Common myeloid progenitor, CD34-positive (primary cell): Measurements from ENCODE around the gene STEAP4.
A peak's percentile ranks its signal among the peaks of the same experiment; 100 is the strongest.
"Not testable (repeated sequence)": the region's sequence is repeated elsewhere in the genome, so short reads cannot be mapped to it uniquely, and the experiment has no call there.

Experiments
- CTCF ChIA-PET: fragments of 350-600 bp; sonication (Branson Sonifier 250); formaldehyde crosslinking; loops from one replicate; lab custom pipeline; 2021; ENCODE audit warnings: antibody characterized with exemption; lab: Charles Lee
- POLR2A ChIA-PET: fragments of 350-600 bp; sonication (Branson Sonifier 250); formaldehyde crosslinking; loops from one replicate; lab custom pipeline; 2021; ENCODE audit warnings: antibody characterized with exemption; lab: Charles Lee
- DNase-seq, 3 donors: peaks; one replicate each; pipeline versions ENCODE4 v3.0.0 to v3.0.0-alpha.2; 2013
- H3K27ac ChIP-seq, 2 experiments: 1 replicate in 1 of 2; 2 replicates in 1 of 2; pipeline ENCODE4 v1.7.0; 2013; ENCODE audit warnings: inconsistent platforms in 2 of 2, low read length in 2 of 2, mild to moderate bottlenecking in 2 of 2, low read depth in 1 of 2, moderate library complexity in 1 of 2; ENCODE audit not compliant: severe bottlenecking in 2 of 2, insufficient read depth in 1 of 2, poor library complexity in 1 of 2
- H3K27me3 ChIP-seq, 5 experiments: replicated peaks in 2 of 5; 1 replicate in 3 of 5; 2 replicates in 2 of 5; pipeline versions ENCODE4 v1.6.1 to v1.7.0; 2013; ENCODE audit warnings: low read length in 4 of 5, mild to moderate bottlenecking in 2 of 5, moderate library complexity in 2 of 5, inconsistent platforms in 1 of 5; ENCODE audit not compliant: insufficient read depth in 5 of 5, control insufficient read depth in 4 of 5
- H3K36me3 ChIP-seq, 4 experiments: 1 replicate in 2 of 4; 2 replicates in 2 of 4; pipeline versions ENCODE4 v1.6.1 to v1.7.0; 2013; ENCODE audit warnings: low read length in 3 of 4, control low read depth in 1 of 4, mild to moderate bottlenecking in 1 of 4; ENCODE audit not compliant: control insufficient read depth in 4 of 4, insufficient read depth in 4 of 4
- H3K4me1 ChIP-seq, 4 experiments: 1 replicate in 3 of 4; 2 replicates in 1 of 4; pipeline versions ENCODE4 v1.6.1 to v1.7.1; 2013; ENCODE audit warnings: low read length in 3 of 4, mild to moderate bottlenecking in 3 of 4, control low read depth in 1 of 4, inconsistent platforms in 1 of 4, moderate library complexity in 1 of 4; ENCODE audit not compliant: control insufficient read depth in 4 of 4, insufficient read depth in 4 of 4; ENCODE audit errors: control extremely low read depth in 1 of 4
- H3K4me3 ChIP-seq, 7 experiments: 1 replicate in 4 of 7; 2 replicates in 3 of 7; pipeline versions ENCODE4 v1.5.1 to v1.7.0; 2013; ENCODE audit warnings: mild to moderate bottlenecking in 7 of 7, low read length in 6 of 7, moderate library complexity in 6 of 7, inconsistent platforms in 2 of 7, low read depth in 2 of 7, control low read depth in 1 of 7; ENCODE audit not compliant: insufficient read depth in 4 of 7, control insufficient read depth in 1 of 7; ENCODE audit errors: extremely low read depth in 1 of 7
- H3K9me3 ChIP-seq, 5 experiments: 1 replicate in 4 of 5; 2 replicates in 1 of 5; pipeline versions ENCODE4 v1.6.1 to v1.7.1; 2013; ENCODE audit warnings: low read length in 4 of 5, mild to moderate bottlenecking in 2 of 5, inconsistent platforms in 1 of 5, low read depth in 1 of 5, moderate library complexity in 1 of 5; ENCODE audit not compliant: control insufficient read depth in 4 of 5, insufficient read depth in 2 of 5; ENCODE audit errors: control extremely low read depth in 1 of 5
- WGBS: methylation state at CpG from one replicate; pipeline ENCODE4 v1.1.5; 2013; ENCODE audit not compliant: insufficient coverage; 5-methylcytosine and 5-hydroxymethylcytosine counted together

STEAP4 gene

DNA sequence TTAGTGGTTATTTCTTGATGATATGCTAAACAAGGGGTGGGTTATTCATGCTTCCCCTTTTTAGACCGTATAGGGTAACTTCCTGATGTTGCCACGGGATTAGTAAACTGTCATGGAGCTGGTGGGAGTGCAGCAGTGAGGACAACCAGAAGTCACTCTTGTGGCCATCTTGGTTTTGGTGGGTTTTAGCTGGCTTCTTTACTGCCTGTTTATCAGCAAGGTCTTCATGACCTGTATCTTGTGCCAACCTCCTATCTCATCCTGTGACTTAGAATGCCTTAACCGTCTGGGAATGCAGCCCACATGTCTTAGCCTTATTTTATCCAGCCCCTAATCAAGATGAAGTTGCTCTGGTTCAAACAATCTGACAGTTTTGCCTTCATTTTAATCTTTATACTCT is 41.7 kb downstream of the STEAP4 start:
- CTCF ChIA-PET = interaction anchor here (0.7 kb wide), 1 partner anchor 39 kb away, joined by 3 read pairs; no protein-coding TSS in a partner anchor
- H3K4me3 ChIP-seq, H3K27ac ChIP-seq, H3K9me3 ChIP-seq, H3K27me3 ChIP-seq, H3K4me1 ChIP-seq, H3K36me3 ChIP-seq, POLR2A ChIA-PET: not testable (repeated sequence)
- WGBS = 58% methylated on average over 2 of the region's 3 CpGs
- peak; percentile 12 to 66 (median 45) for DNase-seq

DNA sequence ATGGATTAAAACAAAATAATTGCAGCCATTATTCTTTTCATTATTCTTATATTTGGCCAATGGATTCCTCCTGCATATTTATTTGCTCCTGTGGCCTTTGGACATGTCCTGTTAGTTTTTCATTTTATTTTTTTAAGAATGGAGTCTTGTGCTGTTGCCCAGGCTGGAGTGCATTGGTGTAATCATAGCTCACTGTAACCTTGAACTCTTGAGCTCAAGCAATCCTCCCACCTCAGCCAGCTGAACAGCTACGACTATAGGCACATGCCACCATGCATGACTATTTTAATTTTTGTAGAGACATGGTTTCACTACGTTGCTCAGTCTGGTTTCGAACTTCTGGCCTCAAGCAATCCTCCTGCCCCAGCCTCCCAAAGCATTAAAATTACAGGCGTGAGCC is 44.1 kb downstream of the STEAP4 start:
- Histone ChIP-seq H3K36me3 (no peaks in the 10 kb centered on the region), H3K27me3 (no peaks in the 10 kb centered on the region), H3K4me3 (no peak overlapping the region), H3K9me3 (peaks cover 0 to 2% (median 0%) of the 10 kb centered on the region in 5 experiments), H3K27ac (no peak overlapping the region), H3K4me1 (peaks cover 0 to 2% (median 0%) of the 10 kb centered on the region in 4 experiments)
- 100% methylated on average over 4 of the region's 4 CpGs for WGBS
- ChIA-PET POLR2A (no interaction called here), CTCF (no interaction called here)
- no peak for DNase-seq

DNA sequence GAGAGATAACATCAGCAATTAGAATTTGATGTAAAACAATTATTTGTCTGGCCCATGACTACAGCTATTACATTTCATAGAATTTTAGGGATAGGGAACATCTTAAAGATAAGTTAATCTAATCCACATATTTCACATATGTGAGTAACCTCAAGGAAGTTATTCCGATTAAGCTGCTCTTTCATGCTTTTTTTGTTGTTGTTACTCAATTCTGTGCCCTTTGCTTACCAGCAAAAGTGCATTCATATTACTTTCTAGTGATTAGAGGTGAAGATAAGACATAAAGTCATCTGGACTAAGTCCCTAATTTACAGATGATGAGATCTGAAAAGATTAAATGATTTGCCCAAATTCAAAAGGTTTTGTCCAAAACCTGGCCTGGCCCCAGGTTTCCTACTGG is 46.0 kb downstream of the STEAP4 start:
- no CpG with 5 or more reads among the region's 1 CpG for WGBS
- Histone ChIP-seq H3K27ac (no peak overlapping the region), H3K4me3 (no peak overlapping the region), H3K9me3 (peaks cover 0 to 2% (median 0%) of the 10 kb centered on the region in 5 experiments), H3K36me3 (no peaks in the 10 kb centered on the region), H3K4me1 (peaks cover 0 to 2% (median 0%) of the 10 kb centered on the region in 4 experiments), H3K27me3 (no peaks in the 10 kb centered on the region)
- CTCF ChIA-PET = interaction anchor here (0.8 kb wide), 1 partner anchor 17 kb away, joined by 5 read pairs; no protein-coding TSS in a partner anchor
- POLR2A ChIA-PET = no interaction called here
- no peak for DNase-seq

DNA sequence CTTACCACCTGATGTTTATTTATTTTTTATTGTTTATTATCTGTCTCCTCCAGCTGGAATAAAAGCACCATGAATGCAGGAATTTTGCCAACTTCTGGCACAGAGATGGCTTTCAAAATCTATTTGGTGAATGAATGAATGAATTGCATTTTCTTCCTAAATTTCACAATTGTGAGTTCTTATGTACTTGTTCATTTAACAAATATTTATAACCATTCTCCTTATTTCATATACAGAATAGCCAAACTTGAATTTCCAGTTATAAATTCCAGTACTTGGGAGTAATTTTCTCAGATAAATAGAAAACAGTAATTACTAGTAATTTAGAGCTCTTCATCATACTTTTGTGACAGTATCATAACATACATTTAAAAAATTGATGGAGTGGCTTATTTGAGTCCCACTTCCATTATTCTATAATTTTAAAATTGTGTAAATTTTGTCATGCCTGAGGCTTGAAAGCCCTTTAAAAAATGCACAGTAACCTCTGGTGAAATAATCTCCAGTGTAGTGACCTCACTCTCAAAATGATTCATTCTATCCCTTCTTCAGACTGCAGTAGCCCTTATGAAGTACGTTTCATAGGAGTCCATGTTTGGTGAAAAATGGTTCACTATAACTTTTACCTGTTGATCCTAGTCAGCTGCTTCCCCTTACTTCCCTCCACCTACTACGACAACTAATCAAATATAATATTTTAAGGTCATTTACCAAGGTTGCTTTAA is 46.9 kb downstream of the STEAP4 start:
- CTCF ChIA-PET = interaction anchor here (0.8 kb wide), 1 partner anchor 43 kb away, joined by 4 read pairs; no protein-coding TSS in a partner anchor
- 100% methylated on average over 2 of the region's 2 CpGs for WGBS

DNA sequence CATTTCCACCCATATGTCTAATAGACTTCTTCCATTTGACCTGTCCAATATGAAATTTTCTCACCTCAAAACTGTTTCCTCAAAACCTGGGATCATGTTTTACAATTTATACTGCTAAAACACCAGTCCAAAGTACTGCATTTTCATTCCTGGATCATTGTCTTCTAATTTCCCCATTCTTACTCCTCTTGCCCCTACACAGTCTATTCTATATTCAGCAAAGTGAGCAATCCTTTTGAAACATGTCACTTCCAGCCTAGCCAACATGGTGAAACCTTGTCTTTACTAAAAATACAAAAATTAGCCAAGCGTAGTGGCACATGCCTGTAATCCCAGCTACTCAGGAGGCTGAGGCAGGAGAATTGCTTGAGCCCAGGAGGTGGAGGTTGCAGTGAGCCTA is 48.4 kb downstream of the STEAP4 start:
- WGBS = 100% methylated on average over 1 of the region's 1 CpG
- H3K36me3 ChIP-seq = not testable (repeated sequence)

More for the DNA sequence above, 46.9 kb downstream of the STEAP4 start:
- Histone ChIP-seq H3K4me3 (no peak overlapping the region), H3K27me3 (no peaks in the 10 kb centered on the region), H3K36me3 (no peaks in the 10 kb centered on the region), H3K27ac (no peak overlapping the region), H3K4me1 (no peaks in the 10 kb centered on the region), H3K9me3 (peaks cover 0 to 4% (median 2%) of the 10 kb centered on the region in 5 experiments)
- POLR2A ChIA-PET = no interaction called here
- no peak for DNase-seq

DNA sequence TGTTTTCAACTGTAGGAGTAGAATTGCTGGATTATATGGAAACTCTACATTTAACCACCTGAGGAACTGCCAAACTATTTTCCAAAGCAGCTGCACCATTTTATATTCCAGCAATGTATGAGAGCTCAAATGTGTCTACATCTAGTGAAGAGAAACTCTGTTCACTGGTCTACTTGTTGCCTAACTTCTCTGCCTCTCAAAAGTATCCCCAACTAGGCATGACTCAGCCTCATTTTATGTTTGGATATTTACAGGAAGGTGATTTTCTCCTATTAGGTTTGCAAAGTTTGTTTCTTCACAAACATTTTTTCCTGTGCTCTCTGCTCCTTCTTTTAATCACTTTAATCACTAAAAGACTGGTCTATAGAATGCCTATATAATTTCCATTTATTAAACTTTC is 49.8 kb downstream of the STEAP4 start:
- Histone ChIP-seq H3K27me3 (no peaks in the 10 kb centered on the region), H3K4me3 (no peak overlapping the region), H3K27ac (no peak overlapping the region), H3K4me1 (no peaks in the 10 kb centered on the region), H3K36me3 (no peaks in the 10 kb centered on the region), H3K9me3 (peaks cover 3 to 18% (median 8%) of the 10 kb centered on the region in 5 experiments)
- no peak for DNase-seq
- POLR2A ChIA-PET = no interaction called here
- CTCF ChIA-PET = no interaction called here

More for the DNA sequence above, 48.4 kb downstream of the STEAP4 start:
- H3K9me3 ChIP-seq = peaks cover 3 to 16% (median 7%) of the 10 kb centered on the region in 5 experiments
- H3K4me3 ChIP-seq, H3K4me1 ChIP-seq, H3K27ac ChIP-seq, POLR2A ChIA-PET, CTCF ChIA-PET, H3K27me3 ChIP-seq, DNase-seq: not testable (repeated sequence)

DNA sequence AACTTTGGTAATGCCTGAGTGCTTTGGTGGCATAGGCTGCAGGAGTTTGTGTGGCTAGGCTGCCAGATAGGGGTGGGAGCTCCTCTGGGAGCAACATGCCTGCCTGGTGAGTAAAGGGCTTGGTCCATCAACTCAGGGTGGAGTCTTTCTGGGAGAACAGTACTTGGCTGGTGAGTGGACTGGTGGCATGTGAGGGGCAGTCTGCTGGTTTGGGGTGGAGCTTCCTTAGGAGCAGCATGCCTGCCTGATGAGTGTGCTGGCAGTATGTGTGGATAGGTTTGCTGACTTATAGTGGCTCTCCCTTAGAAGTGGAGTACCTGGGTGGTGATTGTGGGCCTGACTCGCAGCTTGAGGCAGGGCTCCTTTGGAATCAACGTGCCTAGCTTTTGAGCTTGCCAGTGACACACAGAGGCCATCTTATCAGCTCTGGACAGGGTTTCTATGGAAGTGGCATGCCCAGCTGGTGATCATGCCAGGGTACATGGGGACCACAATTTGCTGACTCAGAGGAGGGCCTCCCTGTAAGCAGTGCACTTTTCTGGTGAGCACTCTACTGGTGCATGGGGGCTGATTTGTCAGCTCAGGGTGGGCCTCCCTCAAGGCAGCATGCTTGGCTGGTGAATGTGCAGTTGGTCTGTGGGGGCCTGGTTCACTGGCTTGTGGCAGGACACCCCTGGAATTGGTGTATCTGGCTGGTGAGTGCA is 51.8 kb downstream of the STEAP4 start:
- no peak overlapping the region for H3K4me3 ChIP-seq
- ChIA-PET POLR2A (no interaction called here), CTCF (no interaction called here)
- H3K27ac ChIP-seq = no peak overlapping the region
- H3K9me3 ChIP-seq = peaks cover 3 to 18% (median 8%) of the 10 kb centered on the region in 5 experiments
- no peaks in the 10 kb centered on the region for H3K27me3 ChIP-seq
- 100% methylated on average over 2 of the region's 2 CpGs for WGBS
- DNase-seq = no peak
- no peaks in the 10 kb centered on the region for H3K36me3 ChIP-seq
- H3K4me1 ChIP-seq = no peaks in the 10 kb centered on the region
